Non-pigmented ciliary epithelial cell (primary cell): ENCODE results near the gene CCDC192.
A peak's percentile ranks its signal among the peaks of the same experiment; 100 is the strongest.

ENCODE experiments used
- DNase-seq: peaks from one replicate; pipeline ENCODE4 v3.0.0-alpha.2; 2010; ENCODE audit warnings: low read depth

The CCDC192 gene

DNA sequence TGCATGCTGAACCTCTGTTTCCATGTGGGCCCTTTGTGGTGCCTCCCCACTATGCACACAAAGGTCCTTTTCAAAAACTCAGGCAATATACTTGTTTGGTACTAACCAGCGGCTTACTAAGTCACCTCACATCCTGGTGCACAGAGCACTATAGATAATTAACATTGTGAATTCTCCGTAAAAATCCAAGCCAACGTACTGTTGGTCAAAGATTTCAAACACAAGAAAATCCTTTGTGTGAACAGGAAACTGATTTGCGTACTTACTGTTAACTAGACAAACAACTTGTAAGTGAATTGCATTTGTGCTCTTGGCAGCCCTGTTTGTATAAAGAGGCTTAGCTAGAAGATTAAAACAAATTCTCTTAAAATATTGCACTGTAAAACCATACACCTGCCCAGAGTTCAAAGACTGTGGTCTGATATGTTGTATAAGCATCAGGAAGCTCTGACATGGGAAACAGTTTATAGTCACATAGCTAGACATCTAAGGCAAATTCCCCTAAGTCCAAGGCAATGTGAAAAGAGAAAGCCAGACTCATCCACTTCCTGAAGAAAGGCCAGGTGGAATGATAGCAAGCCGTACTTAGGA is 255.3 kb downstream of the CCDC192 start:
- no peak for DNase-seq

GRCh38 chr5:127959152-127959764 is 256.1 kb downstream of the CCDC192 start:
- peak; percentile 70 for DNase-seq

- no peak for DNase-seq
These were observed 257.1 kb downstream of the CCDC192 start for GRCh38 chr5:127960270-127960691.

DNA sequence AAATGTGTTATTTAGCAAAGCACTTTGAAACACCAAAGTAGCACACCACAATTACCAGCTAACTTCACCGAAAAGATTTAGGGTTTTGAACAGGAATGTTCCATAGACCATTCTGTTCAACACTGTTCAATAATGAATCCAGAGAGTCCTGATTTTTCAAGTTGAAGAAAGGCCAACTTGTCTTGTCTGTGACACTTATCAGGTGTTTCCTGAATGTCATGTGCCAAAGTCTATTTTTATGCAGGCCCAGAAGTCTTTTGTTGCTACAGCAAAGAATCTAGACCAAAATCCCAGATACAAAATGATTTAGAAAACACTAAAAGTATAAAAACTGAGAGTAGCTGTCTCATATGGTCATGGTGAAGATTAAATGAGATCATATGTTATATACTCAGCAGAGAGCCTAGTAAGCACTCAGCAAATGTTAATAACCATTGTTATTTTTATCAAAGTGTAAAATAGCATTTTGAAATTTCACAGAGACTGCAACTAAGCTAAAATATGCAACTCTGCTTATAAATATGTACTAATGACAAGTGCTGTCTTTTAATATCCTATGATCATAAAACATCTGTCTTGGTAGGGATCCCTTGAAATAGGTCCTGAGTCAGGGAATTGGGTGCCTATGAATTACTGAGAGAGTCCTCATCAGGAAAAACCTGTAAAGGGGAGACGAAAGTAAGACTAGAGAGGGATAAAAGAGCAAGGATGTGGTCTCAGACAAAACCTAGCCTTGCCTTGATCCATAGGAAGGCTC is 258.0 kb downstream of the CCDC192 start:
- DNase-seq, result no peak

DNA sequence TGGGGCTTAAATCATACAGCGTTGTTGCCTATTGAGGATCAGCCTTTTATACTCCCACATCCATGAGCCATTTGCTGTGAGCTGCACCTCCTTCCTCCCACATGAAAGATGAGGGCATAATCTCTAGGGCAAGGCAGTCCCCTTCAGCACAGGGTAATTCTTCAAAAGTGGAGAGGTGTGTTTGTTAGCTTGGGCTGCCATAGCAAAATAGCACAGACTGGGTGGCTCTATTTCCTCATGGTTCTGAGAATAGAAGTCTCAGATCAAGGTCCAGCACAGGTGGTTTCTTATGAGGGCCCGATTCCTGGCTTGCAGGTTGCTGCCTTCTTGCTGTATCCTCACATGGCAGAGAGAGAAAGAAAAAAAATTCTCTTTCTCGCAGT is 258.6 kb downstream of the CCDC192 start:
- DNase-seq, result no peak

- no peak for DNase-seq
These were observed 259.3 kb downstream of the CCDC192 start for GRCh38 chr5:127962491-127962890.

- no peak for DNase-seq
These were observed 260.0 kb downstream of the CCDC192 start for GRCh38 chr5:127963233-127963632.

- no peak for DNase-seq
These were observed 260.7 kb downstream of the CCDC192 start for GRCh38 chr5:127963931-127964330.

DNA sequence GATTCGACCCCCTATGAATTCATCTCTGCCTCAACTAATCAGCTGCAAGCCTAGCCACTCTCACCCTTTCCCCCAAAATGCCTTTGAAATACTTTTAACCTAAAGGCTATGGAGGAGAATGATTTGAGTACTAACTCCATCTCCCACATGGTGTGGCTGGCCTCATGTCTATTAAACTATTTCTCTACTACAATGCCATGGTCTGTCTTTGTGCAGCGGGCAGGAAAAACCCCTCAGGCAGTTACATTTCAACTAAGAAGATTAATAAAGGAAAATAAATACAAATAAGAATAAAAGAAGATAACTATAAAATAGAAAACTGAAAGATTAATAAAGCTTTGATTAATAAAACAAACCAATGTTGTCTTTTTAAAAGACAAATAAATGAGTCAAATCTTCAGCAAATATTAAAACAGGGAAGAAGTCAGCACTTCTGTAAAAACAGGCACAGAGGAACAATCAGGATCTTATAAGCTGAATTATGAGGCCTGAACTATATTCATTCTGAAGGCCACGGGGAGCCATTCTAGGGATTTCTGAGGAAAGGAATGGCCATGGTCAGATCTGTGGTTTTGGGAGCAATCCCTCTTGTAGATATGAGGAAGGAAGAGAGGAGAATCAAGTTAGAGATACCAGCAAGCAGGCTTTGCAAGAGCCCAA is 264.3 kb downstream of the CCDC192 start:
- no peak for DNase-seq

GRCh38 chr5:127967983-127968592 is 264.9 kb downstream of the CCDC192 start:
- no peak for DNase-seq

- DNase-seq, result no peak
These were observed 265.8 kb downstream of the CCDC192 start for GRCh38 chr5:127969002-127969401.

DNA sequence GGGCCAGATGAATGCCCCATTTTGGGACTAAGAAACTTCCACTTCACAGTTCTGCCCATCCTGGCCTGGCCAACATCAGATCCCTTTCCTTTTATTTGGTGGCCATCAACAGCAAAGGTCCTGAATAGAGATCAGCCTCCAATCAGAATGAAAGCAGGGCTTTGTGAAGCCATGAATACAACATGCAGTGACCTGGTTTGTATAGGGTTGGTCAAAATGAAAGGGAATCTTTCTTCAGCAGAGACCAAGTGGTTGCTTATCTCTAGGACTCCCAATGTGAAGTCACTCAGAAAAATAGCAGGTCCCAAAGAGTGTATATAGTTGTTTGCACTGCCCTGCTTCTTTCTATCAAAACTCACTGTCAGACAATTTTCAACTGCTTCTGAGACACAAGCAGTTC is 266.5 kb downstream of the CCDC192 start:
- no peak for DNase-seq

DNA sequence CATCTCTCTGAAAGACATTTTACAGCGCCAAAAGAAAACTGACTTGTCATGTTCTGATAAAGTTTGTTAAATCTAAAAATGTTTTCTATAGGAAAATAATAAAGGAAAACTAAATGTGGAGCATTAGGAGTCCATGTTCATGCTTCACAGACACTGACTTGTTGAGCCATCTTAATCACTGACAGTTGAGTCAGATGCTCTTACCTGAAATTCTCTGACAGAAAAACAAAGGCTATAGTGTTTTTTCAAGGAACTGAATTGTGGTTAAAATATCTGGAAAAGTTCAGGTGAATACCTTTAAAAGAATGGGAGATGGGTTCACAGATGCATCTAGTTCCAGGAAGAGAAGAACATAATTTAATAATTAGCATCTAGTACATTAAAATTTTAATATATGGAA is 266.9 kb downstream of the CCDC192 start:
- no peak for DNase-seq

- no peak for DNase-seq
These were observed 267.7 kb downstream of the CCDC192 start for GRCh38 chr5:127970854-127971425.

DNA sequence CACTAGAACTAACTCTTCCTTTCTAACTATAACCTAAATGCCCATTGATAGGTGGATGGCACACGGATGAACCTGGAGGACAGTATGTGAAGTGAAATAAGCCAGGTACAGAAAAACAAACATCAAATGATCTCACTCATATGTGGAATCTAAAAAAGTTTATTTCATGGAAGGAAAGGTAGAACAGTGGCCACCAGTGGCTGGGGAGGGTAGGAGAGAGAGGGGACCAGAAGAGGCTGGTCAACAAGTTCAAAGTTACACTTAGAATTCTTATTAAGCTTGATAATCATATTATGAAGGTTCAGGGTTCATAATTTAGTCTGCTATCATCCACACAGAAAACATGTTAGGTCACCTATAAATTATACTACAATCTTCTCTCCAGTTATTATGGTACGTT is 272.8 kb downstream of the CCDC192 start:
- DNase-seq, result no peak

GRCh38 chr5:127976525-127976924 is 273.3 kb downstream of the CCDC192 start:
- DNase-seq, result no peak

GRCh38 chr5:127976991-127977717 is 274.0 kb downstream of the CCDC192 start:
- DNase-seq, result no peak

DNA sequence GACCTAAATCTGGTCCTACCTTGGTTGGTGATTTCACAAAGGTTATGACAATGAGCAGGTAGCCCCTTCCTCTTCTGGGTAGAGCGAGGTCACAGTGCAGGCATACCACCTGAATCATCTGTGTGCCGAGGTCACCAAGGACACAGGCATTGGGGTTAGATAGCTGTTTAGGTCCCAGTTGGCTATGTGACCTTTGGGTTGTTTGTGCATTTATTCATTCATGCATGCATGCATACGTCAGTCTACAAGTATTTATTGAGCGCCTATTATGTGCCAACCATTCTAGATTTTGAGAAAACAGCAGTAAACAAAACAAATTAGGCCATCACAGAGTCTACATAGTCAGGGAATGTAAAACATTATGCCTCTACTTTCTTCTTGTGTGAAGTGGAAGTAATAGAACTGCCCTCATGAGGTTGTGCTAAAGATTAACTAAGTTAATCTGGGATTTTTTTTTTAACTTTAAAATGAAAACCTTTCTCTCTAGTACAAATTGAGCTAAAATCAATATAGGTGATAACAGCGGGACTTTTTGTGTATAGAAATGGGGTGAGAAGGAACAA is 275.6 kb downstream of the CCDC192 start:
- DNase-seq, result no peak

- no peak for DNase-seq
These were observed 276.3 kb downstream of the CCDC192 start for GRCh38 chr5:127979475-127979874.

DNA sequence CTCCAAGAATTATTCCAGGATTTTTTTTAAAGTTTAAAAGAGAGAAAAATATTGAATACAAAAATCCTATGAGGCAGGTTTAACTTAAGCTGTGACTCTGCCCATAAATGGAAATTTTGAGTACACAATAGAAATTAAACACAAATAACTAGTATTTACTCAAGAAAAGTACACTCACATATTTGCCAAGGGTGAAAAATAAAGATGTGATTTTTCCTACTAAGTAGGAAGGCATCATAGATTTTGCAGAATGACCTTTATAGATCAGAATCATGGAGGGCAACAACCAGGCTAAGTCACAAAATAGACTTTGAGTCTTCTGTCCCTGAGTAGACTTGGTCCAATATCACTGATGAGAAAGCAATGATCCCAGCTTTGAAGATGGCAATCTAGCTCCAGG is 277.7 kb downstream of the CCDC192 start:
- no peak for DNase-seq

GRCh38 chr5:127981498-127981897 is 278.3 kb downstream of the CCDC192 start:
- no peak for DNase-seq
